ENCODE data around the gene GABRQ.

GABRQ gene

DNA sequence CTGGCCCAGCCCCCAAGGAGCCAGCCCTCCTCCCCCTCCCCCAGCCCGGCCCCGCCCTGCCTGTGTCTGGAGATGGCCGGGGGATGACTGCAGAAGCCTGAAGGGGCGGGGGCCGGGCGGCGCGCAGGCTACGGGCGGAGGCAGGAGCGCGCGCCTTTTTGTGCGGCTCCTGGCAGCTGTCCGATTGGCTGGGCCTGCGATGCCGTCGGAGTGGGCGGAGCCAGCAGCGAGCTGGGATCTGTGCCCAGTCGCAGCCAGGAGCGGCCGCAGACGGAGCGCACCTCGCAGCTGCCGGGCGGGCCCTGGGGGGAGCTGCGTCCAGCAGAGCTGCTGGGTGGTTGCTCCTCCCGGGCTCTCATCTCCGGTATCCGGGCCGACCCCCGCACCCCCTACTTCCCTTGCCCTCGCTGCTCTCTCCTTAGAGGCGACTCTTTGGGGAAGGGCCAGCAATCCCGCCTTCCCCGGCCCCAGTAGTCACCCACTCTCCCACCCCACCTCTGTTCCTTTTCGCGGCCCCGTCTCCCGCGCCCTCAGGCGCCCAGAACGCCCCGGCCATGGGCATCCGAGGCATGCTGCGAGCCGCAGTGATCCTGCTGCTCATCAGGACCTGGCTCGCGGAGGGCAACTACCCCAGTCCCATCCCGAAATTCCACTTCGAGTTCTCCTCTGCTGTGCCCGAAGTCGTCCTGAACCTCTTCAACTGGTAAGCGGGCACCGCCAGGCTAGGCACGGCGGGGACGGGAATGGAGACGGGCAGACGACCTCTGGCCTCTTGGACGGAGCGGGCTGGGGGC, at the start of gene GABRQ:
GABRQ (plus strand) TSS at position 247 of the 794 bp plus-strand sequence; CDS start at position 555, 308 bp downstream.
- FAIRE-seq = no peak

DNA sequence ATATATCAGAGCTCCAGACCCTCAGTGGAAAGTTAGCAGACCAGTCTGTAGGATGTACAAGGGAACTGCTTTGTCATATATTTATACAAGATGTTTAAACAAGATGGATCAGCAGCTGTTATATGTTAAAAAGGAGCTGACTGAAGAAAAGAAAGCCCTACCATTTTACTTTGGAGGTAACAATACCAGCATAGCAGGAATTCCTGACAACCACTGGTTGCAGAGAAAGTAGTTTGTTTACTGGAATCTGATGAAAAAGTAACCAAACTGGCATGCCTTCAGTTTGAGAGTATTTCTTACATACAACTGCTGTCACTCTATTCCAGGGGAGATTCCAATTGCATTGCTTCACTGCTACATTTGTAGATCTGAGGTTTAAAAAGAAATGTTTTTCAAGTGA, 49.5 kb upstream of the GABRQ start:
- FAIRE-seq = no peak

DNA sequence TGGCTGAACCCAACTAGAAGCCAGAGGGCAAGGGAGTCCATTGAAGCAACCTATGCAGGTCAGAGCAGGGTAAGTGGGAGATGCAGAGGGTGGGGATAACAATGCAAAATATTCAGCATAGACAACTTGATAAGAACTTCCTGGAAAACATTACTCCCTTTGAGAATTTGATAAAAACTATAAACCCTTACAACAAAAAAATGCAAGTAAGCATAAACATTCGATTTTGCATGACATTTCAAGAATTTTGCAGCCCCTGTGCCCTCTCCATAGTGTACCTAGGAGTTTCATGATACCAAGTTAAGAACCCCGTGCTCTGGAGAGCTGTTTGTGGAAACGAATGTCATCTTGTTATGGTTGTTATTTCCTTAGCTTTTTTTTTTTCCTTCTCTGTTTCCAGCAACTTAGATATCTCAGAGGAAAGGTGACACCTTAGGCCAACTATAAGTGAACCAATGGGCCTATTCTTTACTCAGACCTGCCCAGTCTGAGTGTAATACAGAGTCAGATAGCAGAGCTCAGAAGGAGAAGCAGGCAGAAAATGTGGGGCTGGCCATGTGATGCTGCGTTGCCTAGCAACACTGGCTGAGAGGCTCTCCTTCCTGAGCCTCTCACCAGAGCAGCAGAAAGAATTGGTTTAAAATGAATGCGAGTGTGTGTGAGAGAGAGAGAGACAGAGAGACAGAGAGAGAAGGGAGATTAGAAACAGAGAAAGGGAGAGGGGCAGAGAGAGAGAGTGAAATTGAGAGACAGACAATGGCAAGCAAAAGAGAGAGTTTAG, 36.7 kb upstream of the GABRQ start:
- FAIRE-seq = no peak

DNA sequence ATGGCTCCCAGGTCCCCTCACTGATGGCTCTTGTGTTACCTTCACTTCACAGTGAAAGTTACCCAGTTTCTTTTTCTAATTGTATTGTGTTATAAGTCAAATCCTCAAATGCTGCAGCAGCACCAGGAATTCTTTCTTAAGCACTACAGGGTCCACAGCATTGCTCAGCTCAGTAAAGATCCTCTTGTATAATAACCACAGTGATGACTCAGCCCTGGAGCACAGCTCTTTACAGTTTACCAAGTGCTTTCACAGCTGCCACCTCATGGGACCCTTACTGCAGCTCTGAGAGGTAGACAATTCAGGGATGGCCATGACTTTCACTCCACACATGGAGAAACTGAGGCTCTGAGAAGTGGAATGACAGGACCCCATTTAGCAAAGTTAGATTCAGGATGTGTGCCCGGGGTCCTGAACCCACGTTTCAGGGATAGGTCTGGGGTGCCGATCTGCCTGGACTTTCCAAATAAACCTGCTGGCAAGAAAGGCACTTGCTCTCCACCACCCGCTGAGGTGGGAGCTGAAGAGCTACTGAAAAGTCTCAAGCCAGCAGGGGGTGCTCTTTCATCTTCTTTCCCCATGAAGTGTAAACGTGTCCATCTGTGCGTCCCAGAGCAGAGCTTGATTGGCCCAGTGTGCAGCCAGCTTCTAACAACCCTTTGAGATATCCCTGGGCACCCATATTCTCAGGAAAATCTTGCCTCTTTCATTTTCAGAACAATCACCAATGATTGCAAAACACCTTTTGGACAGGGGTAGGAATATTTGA, 35.7 kb upstream of the GABRQ start:
- FAIRE-seq = no peak

DNA sequence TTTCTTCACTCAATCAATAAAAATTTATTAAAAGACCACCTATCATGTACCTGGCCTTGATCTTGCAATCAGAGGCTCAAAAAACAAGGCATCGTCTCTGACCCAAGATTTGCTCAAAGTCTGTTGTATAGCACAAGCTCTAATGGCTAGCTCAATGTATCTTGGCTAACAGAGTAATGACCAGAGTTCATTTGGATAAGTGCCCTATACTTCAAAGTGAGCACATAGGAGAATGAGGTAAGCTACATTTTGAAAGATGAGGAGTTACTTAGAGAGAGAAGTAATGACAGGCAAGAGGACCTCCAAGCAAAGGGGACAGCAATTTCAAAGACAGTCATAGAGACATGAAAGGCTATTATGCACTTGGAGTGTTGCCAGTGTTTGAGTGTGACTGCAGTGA, 22.9 kb upstream of the GABRQ start:
- no peak for FAIRE-seq

DNA sequence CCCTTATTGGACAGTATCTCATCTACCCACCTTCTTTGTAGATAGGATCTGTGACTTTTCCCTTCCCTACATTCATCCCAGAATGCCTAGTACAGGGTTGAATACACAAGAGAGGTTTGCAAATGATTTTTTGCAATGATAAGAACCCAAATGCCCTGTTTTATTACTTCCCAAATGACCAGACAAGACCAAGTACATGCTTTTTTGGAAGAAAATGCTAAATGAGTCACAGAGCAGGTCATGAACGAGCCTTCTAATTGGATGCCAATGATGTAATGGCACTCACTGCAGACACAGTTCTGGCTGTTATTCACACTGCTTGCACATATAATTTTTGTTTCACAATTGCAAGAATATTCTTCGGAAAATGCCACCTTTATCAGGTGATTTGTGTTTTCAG, 17.8 kb upstream of the GABRQ start:
- no peak for FAIRE-seq

DNA sequence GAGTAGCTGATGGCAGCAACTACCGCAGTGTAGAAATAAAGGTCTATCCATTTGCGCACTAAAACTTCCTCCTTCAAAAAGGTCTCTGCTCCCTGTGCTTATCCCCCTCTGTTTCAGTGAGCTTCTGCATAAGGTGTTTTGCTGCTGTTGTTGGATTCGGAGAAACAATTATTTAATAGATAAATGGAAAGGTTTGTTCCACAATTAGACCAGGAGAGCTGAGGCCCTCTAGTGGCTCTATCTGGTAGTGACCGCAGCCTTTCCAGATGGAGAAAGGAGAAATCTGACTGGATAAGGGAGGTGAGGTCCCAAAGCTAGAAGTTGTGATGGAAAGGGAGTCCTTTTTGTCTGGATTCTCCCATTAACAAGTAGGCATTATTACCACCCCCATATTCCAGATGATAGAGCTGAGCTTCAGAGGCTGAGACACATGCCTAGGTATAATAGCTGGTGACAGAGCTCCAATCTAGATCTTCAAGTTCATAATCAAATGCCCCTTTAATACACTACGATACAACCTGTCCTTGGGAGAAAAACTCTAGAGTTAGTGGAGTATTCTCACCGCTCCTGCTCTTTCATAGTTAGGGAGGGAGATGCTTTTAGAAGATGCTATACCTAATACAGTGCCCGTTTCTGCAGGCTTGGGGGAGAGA, 5.1 kb upstream of the GABRQ start:
- no peak for FAIRE-seq

DNA sequence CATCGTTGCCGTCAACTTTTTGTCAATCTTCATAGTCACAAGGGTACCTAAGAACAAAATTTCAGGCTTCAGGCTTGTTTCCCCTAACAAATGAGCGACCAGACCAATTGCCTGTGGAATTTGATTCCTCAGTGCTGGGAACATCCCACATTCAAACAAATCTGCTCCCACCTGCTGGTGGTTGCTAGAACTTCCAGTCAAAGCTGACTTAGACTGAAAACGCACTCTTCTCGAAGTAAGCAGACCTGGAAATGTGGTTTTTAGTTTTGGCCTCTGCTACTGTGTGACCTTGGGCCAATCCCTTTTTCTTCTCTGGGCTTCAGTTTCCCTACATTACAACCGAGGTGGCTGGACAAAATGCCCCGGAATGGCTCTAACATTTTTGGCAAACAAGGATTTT, 1.8 kb upstream of the GABRQ start:
- FAIRE-seq = no peak

DNA sequence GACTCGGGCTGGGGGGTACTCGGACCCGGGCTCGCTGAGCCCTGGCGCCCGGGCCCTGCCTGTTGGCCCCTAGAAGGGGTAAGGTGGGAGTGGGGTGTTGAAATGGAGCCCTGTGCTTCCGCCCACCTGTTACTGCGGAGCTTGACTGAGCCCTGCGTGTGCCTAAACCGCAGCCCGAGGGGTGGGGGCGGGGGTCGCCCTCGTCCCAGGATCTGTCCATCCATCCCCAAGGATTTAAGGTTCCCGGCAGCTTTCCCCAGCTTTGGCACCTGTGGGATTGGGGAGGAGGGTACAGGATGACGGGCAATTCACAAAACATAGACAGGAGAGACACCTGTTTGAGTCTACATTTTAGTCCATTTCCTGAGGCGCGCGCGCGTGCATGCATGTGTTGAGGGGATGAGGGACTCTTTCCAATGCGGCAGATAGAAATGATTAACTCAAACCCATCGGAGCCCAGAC, 779 bp downstream of the GABRQ start:
- no peak for FAIRE-seq

DNA sequence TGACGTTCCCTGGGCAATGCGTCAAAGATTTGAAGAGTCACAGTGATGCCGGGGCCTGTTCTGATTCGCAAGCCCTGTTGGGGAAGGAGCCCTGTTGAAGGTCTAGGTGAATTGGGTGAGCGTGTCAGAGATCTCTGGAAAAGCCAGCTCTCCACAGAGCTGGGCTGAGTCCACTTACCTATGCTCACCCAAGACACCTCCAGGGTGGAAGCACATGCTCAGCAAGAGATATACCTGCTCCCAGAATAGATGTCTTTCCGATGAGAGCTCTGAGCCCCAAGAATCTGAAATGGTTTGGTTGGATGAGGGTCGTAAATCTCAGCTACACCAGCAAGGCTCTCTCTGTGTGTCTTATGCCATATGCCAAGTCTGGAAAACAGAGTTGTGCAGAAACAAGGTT, 1.7 kb downstream of the GABRQ start:
- no peak for FAIRE-seq

DNA sequence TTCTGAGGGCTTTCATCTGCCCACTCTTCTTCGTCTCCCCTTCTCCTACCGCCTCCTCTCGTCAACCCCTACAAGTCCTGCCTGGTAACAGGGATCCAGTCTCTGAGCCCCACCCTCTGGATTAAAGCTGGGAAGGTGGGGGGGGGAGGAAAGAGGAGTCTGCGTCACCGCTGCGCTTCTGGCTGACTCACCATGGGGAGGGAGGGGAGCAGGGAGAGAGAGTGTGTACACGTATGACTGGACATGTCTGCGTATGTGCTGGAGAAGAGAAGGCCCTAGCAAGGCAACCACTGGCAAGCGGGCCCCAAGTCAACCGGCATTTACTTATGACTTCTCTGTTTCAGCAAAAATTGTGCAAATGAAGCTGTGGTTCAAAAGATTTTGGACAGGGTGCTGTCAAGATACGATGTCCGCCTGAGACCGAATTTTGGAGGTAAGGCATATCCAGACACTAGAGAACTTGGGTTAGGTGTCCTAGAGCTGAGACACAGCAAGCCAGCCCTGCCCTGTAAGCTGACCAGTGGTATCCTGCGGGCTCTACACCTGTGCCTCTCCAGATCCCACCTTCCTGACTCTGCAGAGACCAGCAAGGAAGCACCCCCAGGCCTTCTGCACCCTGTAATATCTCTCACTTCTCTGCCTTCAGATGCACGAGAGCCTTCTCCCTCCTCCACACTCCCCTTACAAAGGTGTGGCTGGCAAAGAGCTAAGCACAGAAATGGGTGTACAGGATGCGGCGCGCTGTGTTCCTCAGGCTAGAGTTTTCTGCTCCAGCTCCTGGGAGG, 2.5 kb downstream of the GABRQ start:
- FAIRE-seq = no peak

DNA sequence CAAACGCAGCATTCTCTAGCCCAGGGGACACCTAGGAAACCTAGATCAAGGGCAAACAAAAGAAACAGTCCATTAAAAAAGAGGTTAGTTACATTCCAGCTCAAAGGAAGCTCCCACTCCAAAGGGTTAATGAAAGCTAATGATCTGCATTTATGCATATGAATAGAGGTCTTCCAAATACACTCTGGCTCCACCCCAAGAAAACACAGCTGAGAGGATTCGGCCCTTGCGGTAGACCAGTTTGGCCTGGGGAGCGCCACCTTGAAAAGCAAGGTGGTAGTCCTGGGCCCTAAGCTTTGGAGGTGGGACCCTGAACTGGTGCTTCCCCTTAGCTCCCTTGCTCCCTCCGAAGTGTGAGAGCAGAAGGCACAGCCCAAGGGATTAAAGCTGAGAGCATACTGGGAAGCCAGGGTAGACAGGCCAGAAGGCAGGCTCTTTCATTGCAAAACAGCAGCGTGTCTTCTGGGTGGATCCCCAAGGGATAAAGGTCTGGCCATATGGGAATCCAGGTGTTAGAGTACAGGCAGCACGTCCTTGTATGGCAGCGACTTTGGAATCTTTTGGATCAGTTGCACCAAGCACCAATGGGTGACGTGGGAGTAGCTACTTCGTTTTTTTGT, 3.7 kb downstream of the GABRQ start:
- FAIRE-seq = no peak

DNA sequence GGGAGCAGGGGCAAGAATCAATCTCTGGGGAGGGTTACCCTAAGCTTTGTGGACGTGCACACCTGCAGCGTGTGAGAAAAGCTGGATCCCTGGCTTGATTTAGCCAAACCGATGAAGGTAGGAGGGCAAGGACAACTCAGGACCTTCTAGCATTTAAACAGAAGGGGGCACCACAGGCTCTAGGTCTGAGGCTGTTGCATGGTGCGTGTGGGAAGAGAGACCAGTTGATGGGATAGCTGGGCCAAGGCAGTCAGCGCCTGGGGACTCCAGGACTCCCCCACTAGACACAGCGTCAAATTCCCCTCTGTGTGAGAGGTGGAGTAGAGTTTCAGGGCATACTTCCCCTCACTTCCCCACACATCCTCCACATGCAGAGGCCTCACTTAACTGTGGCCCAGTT, 4.3 kb downstream of the GABRQ start:
- FAIRE-seq = no peak

DNA sequence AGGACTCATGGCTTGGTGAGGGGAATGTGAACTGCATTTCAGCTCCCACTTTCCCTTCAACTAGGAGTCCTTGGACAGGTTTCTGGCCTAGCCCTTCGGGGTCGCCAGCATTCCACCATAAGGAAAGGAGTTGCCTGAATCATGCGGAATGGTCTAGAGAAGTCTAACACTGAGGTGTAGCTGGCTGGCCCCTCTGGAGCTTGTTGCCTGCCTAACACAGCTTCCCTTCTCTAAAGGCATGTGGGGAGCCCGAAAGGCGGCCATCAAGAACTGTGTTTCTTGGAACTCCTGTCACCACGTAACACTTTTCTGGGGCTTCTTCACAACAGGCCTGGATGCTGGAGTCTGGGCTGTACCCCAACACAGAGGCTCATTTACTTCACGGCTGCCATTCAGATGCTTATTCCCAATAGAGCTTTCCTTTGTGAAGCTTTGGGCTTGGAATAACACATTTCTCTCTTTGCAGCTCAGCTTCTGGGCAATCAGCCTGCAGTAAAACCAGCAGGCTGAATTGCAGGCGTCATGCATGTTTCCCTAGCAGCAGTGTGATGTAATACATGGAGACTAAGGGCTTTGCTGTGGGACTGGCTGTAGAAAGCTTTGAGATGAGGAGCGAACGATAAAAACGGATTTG, 5.4 kb downstream of the GABRQ start:
- no peak for FAIRE-seq

DNA sequence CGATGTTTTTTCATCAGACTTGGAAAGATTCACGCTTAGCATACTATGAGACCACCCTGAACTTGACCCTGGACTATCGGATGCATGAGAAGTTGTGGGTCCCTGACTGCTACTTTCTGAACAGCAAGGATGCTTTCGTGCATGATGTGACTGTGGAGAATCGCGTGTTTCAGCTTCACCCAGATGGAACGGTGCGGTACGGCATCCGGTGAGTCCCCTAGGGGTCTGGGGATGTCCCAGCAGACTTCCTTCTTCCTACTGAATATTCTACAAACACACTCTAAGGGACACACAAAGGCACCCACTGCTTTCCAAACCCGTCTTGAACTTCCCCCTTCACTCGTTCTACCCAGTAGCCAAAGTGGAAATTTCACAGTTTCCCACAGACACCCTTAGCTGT, 9.3 kb downstream of the GABRQ start:
- FAIRE-seq = no peak

DNA sequence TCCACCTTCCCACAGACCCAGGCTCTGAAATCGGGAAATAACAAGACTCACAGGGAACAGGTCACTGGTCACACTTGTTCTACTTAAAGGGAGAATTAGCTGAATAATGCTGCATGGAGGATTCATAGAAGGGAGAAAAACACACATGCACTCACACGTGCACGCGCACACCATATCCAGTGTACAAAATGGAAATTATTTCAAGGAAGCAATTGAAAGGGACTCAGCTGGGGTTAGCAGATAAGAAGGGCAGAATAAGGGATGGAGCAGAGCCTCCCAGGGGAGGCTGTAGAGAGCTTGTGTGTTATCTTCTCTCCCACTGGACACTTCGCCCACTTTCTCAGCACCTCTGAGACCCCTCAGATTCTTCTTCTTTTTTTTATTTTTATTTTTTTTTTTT, 10.3 kb downstream of the GABRQ start:
- no peak for FAIRE-seq

DNA sequence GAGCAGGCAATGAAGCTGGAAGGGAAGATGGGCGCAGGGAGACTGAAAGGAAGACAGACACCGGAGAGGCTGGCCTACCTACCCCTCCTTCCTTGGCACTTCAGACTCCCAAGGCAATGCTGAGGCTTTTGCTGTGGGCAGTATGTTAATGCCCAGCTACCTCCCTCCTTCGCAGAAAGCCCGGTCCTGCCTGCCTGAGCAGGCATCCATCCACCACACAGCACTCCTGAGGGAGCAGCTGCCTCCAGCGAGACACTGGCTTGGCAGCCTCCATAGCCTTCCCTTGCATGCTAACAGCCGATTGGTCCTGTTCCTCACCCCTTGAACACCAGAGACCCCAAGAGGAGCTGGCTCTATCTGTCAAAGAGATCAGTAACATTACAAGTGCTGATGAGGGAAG, 14.4 kb downstream of the GABRQ start:
- no peak for FAIRE-seq

DNA sequence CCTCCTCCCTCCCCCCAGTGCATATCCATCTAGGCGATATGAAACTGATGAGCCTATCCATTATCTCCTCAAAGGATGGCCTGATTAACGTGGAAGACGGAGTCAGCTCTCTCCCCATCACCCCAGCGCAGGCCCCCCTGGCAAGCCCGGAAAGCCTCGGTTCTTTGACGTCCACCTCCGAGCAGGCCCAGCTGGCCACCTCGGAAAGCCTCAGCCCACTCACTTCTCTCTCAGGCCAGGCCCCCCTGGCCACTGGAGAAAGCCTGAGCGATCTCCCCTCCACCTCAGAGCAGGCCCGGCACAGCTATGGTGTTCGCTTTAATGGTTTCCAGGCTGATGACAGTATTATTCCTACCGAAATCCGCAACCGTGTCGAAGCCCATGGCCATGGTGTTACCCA, 14.8 kb downstream of the GABRQ start:
- no peak for FAIRE-seq

DNA sequence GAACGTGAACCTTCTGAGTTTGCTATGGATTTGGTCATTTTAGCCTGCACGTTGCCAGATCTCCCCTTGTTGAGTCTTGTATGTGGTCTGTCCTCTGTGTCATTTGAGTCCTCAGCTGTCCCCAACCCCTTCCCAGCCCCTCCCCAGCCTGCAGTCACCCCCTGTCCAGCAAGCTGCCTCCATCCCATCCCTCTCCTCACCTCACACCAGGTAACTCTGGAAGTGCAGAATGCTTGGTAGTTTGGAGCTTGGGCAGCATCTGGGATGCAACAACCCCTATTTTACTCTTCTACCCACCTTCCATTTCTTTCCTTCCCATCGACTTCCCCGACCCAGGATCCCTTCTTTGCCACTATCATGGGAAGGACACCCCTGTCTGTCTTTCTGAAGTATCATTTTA, 18.4 kb downstream of the GABRQ start:
- FAIRE-seq = no peak

DNA sequence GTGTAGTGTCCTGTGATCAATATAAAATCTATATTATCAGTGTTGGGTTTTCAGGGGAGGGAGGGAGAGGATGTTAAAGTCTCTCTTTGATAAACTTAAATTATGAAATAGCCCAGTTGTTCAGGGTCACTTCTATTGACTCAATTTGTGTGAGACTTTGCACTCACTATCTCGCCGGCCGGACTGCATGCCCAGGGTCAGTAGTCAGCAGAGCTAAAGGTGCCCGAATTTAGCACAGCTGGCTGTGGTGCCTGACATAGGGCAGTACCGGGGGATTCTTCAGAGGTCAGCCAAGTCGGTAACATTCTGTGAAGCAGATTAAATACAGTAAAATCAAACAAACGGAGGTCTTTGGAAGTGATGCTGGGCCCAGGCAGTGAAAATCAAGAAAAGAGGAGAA, 19.2 kb downstream of the GABRQ start:
- FAIRE-seq = no peak

DNA sequence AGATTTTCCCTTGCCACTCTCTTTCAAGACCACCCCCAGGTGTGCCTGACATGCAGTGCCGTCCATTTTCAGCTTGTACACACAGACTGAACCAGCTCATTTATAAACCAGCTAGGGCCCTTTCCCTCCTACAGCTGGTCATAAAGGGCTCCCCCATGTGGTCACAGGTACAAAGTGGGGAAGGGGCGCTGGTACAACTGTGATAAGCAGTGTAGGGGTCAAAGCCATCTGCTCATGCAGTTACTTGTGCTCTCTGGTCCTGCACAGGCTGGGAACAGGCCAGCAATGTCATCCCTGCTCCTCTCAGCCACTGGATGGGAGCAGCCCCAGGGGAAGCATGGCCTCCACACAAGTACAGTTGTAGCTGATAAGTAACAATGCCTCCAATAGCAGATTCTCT, 20.6 kb downstream of the GABRQ start:
- no peak for FAIRE-seq

Measured in colon (tissue), 2 donors.